ENCODE data around the gene HERC5. TPM values are rescaled to one million over a fixed set of nuclear protein-coding genes. Genes with fewer than 3 reads are reported as not detected.

HERC5 gene
- total RNA-seq, 4 donors from 2014 or later: 2.8 to 12.4 (median 4.0) TPM

DNA sequence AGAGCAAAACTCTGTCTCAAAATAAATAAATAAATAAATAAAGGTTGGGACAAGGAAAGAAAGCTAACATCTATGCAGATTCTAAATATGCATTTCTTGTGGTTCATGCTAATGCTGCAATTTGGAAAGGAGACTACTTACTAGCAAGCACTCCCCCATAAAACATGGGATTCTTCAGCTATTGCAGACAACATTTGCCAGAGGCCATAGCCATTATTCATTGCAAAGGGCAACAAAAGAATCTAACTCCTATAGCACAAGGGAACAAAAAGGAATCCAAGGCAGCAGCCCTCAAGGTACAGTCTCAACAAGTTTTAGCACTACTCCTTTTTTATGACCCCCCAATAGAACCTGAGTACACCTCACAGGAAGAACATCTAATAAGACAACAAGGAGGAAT, 8.0 kb upstream of the HERC5 start:
- no peak for DNase-seq
- H3K27me3 ChIP-seq: no peaks in the 10 kb centered on the region
- H3K27ac ChIP-seq: no peak overlapping the region
- H3K36me3 ChIP-seq: no peaks in the 10 kb centered on the region
- H3K4me3 ChIP-seq: no peak overlapping the region
- TF ChIP-seq, protein P1, sequence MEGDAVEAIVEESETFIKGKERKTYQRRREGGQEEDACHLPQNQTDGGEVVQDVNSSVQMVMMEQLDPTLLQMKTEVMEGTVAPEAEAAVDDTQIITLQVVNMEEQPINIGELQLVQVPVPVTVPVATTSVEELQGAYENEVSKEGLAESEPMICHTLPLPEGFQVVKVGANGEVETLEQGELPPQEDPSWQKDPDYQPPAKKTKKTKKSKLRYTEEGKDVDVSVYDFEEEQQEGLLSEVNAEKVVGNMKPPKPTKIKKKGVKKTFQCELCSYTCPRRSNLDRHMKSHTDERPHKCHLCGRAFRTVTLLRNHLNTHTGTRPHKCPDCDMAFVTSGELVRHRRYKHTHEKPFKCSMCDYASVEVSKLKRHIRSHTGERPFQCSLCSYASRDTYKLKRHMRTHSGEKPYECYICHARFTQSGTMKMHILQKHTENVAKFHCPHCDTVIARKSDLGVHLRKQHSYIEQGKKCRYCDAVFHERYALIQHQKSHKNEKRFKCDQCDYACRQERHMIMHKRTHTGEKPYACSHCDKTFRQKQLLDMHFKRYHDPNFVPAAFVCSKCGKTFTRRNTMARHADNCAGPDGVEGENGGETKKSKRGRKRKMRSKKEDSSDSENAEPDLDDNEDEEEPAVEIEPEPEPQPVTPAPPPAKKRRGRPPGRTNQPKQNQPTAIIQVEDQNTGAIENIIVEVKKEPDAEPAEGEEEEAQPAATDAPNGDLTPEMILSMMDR (IDR thresholded peaks at IDR 0.05): no peak
- TF ChIP-seq POLR2A (IDR thresholded peaks at IDR 0.05): no peak
- no peaks in the 10 kb centered on the region for H3K9me3 ChIP-seq
- no peaks in the 10 kb centered on the region for H3K4me1 ChIP-seq

DNA sequence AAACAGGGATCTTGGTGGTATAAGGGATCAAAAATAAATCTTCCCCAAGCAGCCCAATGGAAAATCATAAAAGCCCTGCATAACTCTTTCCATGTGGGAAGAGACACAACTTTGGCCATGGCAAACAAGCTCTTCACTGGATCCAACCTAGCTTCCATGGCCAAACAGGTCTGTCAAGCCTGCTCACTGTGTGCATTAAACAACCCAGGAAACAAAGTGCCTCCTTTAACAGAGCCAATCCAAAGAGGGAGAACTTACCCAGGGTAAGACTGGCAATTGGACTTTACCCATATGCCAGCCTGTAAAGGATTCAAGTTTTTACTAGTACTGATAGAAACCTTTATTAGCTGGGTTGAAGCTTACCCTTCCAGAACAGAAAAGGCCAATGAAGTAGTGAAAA, 7.6 kb upstream of the HERC5 start:
- no peaks in the 10 kb centered on the region for H3K4me1 ChIP-seq
- TF ChIP-seq, protein P1 (IDR thresholded peaks at IDR 0.05): no peak
- TF ChIP-seq POLR2A (IDR thresholded peaks at IDR 0.05): no peak
- H3K27me3 ChIP-seq: no peaks in the 10 kb centered on the region
- no peak for DNase-seq
- no peak overlapping the region for H3K27ac ChIP-seq
- no peaks in the 10 kb centered on the region for H3K9me3 ChIP-seq
- H3K36me3 ChIP-seq: no peaks in the 10 kb centered on the region
- H3K4me3 ChIP-seq: no peak overlapping the region

DNA sequence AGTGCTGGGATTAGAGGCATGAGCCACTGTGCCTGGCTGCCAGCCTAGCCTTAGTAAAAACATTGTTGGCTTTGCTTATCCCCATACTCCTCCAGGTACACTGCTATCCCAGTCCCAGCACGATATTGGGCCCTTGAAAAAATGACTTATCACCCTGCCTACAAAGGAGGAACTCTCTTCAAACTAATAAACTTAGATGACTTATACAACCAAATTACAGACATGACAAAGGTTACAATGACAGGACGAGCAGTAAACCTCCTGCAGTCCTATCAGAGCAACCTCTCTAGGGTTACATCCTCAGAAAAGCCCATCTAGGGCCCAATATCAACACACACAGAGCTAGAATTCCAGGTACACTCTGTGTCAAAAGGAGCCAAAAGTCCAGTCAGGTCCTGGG, 5.7 kb upstream of the HERC5 start:
- H3K27me3 ChIP-seq: no peaks in the 10 kb centered on the region
- no peaks in the 10 kb centered on the region for H3K36me3 ChIP-seq
- no peak for DNase-seq
- H3K27ac ChIP-seq: no peak overlapping the region
- no peak overlapping the region for H3K4me3 ChIP-seq
- H3K9me3 ChIP-seq: no peaks in the 10 kb centered on the region
- no peaks in the 10 kb centered on the region for H3K4me1 ChIP-seq
- TF ChIP-seq, protein P1 (IDR thresholded peaks at IDR 0.05): no peak
- no peak for TF ChIP-seq POLR2A (IDR thresholded peaks at IDR 0.05)

DNA sequence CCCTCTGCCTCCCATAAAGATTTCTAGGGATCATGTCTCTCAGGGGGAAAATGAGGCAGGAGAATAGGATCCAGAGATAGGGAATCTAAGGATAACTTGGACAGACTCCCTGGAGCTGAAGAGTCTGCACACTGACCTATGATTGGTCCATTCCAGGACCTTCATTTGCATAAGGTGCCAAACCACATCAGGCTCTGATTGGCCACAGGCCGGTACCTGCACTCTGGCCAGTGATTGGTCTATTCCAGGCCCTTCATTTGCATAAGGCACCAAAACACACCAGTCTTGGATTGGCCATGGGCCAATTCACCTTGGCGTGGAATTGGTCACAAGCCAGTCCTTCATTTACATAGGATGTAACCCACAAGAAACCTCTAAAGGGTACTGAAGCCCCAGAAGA, 4.0 kb upstream of the HERC5 start:
- H3K4me3 ChIP-seq: no peak overlapping the region
- DNase-seq: no peak

DNA sequence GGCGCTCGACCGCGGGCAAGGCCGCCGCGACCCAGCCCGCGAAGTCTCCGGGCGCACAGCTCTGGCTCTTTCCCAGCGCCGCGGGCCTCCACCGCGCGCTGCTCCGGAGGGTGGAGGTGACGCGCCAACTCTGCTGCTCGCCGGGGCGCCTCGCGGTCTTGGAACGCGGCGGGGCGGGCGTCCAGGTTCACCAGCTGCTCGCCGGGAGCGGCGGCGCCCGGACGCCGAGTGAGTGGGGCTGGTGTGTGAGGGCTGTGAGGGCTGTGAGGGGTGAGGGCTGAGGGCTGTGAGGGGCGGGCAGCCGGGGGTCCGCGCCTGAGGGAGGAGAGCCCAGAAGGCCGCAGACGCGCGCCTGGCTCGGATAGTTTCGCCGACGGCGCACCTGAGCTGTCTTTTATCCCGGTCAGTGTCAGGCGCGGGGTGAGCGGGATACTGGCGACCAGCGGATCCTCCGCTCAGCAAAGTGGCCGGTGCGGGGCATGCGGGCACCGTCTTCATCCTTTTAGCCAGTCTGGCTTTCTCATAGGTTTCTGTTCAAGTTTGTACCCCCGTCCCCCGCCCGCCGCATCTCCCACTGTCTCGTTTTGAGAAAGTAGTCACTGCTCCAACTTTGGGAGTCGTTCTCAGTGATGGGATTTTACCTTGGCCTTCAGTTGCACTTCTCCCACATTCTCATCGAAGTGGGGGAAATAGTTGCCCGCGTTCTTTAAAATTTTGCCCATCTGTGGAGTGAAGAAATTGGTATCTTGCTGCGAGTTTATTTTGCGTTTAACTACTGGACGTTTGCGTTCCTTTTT, 586 bp downstream of the HERC5 start:
- Histone ChIP-seq H3K4me3 (peak overlapping the region; percentile 68 to 79 (median 70)), H3K4me1 (no peaks in the 10 kb centered on the region), H3K27ac (peak overlapping the region; percentile 51 to 85 (median 80)), H3K36me3 (no peaks in the 10 kb centered on the region), H3K9me3 (no peaks in the 10 kb centered on the region), H3K27me3 (no peaks in the 10 kb centered on the region)
- DNase-seq: peak in 2 of 3 donors; percentile 31 to 67
- no peak for TF ChIP-seq POLR2A (IDR thresholded peaks at IDR 0.05)
- TF ChIP-seq, protein P1 (IDR thresholded peaks at IDR 0.05): no peak

More for the DNA sequence above, 4.0 kb upstream of the HERC5 start:
- Histone ChIP-seq H3K4me1 (no peaks in the 10 kb centered on the region), H3K9me3 (no peaks in the 10 kb centered on the region), H3K36me3 (no peaks in the 10 kb centered on the region), H3K27ac (no peak overlapping the region), H3K27me3 (no peaks in the 10 kb centered on the region)
- TF ChIP-seq, protein P1 (IDR thresholded peaks at IDR 0.05): no peak
- no peak for TF ChIP-seq POLR2A (IDR thresholded peaks at IDR 0.05)
